CD4-positive, alpha-beta T cell treated with Interleukin-4 for 4 hours (primary cell): ENCODE measurements around the gene ISG20L2.

Source experiments
- DNase-seq: peaks from one replicate; pipeline ENCODE4 v3.0.0-alpha.2; 2020

Gene ISG20L2

DNA sequence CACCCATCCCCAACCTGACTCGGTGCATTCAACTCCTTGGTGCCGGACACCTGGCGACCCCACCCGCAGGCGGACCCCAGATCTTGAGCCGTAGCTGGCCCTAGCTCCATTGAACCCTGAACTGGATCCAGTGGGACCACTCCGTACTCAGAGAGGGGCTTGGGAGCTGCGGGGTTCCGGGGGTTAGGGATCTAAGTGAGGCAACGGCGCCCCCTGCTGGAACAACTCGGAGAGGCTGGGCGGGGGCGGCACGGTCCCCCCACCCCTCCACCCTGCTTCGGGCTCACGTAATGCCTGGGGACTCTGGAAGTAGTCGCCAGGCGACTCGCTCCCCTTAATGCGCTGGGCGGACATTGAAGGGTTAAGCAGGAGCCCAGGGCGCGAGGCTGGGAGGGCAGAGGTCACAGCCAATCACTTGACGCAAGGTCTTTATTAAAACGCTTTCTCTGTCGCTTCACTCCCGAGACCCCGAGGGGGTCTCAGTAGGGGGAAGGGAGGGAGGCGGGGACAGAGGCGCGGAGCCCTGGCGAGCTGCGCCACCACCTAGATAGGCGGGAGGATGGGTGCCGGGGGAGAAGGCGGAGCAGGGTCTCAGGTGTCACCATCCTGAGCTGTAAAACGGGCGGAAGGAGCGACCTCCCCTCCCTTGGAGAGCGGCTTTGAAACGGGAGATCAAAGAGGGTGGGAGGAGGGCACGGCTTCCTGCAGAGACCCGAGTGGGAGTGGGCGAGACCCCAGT, 22.5 kb downstream of the ISG20L2 start:
- no peak for DNase-seq

GRCh38 chr1:156705321-156705917, 23.1 kb downstream of the ISG20L2 start, which contains the start of gene CRABP2:
Gene CRABP2, minus strand, starts transcription at chr1:156705583. Its CDS starts 137 bp downstream, at chr1:156705446.
- DNase-seq = no peak

DNA sequence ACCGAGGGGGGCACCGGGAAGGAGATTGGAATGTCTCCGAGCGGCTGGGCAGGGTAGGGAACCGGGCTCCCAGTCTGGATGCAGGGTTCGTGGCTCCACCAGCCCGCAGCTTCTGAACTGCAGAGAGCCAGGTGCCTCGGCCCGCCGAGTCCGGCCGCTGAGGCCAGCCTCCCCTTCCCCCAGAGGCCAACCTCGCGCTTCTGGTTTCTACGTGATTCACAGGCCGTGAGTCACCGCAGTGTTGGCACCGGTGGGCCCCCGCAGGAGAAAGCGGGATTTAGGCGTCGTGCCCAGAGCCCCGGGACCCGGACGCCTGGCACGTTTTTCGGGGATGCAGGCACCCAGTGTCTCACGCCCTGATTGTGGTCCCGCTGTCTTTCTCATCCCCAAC, 23.6 kb downstream of the ISG20L2 start:
- no peak for DNase-seq

- DNase-seq = no peak
Measured at GRCh38 chr1:156704166-156704711, 24.3 kb downstream of the ISG20L2 start.

GRCh38 chr1:156703741-156704140, 24.8 kb downstream of the ISG20L2 start:
- DNase-seq = no peak

GRCh38 chr1:156703336-156703735, 25.2 kb downstream of the ISG20L2 start:
- DNase-seq = no peak

GRCh38 chr1:156700736-156701531, 27.6 kb downstream of the ISG20L2 start:
- DNase-seq = no peak

- DNase-seq = no peak
Measured at GRCh38 chr1:156698995-156699394, 29.6 kb downstream of the ISG20L2 start.

DNA sequence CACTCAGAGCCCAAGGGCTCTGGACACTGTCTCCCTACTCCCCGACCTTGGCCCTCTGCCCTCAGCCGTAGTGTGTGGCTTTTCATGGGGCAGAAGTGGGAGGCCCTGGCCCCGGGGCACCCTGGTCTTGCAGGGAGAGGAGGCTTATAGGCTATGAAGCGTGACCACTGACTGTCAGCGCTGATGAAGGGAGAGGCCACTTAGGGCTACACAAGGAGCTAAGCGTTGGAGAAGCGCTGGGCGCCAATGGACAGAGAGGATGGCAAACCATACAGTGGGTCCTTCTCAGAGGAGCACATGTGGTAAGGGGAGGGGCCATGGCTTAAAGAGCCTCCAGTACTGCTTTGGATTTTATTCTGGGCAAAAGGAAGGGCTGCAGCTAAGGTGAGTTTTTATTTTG, 31.1 kb downstream of the ISG20L2 start:
- no peak for DNase-seq

GRCh38 chr1:156696755-156697154, 31.8 kb downstream of the ISG20L2 start:
- DNase-seq = no peak

- no peak for DNase-seq
Measured at GRCh38 chr1:156694690-156694962, 33.9 kb downstream of the ISG20L2 start.

GRCh38 chr1:156693848-156694689, 34.5 kb downstream of the ISG20L2 start:
- no peak for DNase-seq

GRCh38 chr1:156692925-156693847, 35.4 kb downstream of the ISG20L2 start:
- DNase-seq = no peak

GRCh38 chr1:156692441-156692924, 36.1 kb downstream of the ISG20L2 start:
- no peak for DNase-seq

DNA sequence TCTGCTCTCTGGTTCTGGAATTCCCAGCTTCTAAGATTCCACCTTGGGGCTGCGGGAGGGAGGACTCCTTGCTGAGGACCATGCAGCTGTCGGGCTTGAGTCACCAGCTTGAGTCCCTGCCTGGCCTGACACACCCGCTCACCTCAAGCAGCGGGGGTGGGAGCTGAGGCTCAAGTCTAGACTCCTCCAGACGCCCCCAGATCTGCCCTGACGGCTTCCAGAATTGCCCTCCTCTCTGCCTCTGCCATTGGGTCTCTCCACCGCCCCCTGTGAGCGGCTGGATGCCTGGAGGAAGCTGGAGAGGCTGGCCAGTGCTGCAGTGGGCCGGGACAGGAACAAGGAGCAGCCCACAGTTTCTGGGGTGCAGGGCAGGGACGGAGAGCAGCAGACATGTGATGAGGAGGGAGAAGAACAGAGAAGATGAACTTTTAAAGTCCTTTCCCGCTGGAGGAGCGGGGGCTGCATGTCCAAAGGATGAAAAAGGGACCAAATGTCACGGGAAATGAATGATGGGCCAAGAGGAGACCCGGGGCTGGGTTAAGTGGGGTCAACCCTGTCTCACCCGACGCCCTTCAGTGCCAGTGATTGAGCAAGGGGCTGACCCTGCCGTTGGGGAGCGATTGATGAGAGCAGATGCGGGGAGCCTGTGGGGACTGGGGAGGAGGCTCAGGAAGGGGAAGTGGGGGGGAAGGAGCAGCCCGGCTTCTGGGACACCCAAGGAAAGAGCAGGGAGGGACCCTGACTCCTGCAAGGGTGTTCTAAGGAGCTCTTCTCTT, 36.7 kb downstream of the ISG20L2 start:
- DNase-seq = no peak

DNA sequence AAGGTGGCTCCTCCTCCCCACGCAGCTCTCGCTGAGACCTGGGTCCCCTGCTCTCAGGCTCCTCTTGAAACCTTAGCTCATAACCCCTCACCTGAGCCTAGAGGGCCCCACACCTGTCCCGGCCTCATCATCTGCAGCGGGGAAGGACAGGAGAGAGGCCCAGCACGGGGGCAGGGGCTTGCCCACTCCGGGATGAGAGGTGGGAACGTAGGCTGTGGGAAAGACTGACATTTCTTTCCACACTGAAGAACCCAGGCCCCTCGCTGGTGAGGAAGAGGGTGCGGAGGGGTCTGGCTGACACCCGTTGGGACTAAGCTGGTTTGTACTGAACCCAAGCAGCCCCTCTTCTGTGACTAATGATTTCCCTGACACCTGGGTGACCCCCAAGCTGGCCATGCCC, 37.4 kb downstream of the ISG20L2 start:
- DNase-seq = no peak

- DNase-seq = no peak
Measured at GRCh38 chr1:156690675-156691036, 37.9 kb downstream of the ISG20L2 start.

GRCh38 chr1:156689953-156690674, 38.5 kb downstream of the ISG20L2 start:
- DNase-seq = no peak

- peak; percentile 71 for DNase-seq
Measured at GRCh38 chr1:156689035-156689952, 39.3 kb downstream of the ISG20L2 start.
